ENCODE data around the gene RGS21. TPM values are rescaled to one million over a fixed set of nuclear protein-coding genes. Genes with fewer than 3 reads are reported as not detected.
"Not testable (repeated sequence)": the region's sequence is repeated elsewhere in the genome, so short reads cannot be mapped to it uniquely, and the experiment has no call there.

The RGS21 gene
- total and polyA plus RNA-seq, 11 donors: not detected

DNA sequence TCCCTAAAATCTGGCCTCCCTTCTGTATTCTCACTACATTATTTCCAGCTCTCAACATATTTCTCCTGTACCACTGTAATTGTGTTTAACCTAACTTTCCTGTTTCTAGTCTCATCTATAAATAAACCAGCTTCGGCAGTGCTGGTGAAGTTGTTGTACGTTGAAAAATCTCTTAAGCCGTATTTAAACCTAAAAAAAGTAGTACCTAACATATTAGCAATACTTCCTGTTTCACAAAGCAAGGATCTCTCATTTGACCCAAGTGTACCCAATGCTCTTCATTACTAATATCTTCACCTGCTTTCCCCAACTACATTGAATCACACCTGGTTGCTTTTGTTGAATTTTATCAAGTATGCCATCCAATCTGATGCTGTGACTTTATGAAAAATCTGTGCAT lies 42.2 kb upstream of the RGS21 start:
- TF ChIP-seq, protein P1, sequence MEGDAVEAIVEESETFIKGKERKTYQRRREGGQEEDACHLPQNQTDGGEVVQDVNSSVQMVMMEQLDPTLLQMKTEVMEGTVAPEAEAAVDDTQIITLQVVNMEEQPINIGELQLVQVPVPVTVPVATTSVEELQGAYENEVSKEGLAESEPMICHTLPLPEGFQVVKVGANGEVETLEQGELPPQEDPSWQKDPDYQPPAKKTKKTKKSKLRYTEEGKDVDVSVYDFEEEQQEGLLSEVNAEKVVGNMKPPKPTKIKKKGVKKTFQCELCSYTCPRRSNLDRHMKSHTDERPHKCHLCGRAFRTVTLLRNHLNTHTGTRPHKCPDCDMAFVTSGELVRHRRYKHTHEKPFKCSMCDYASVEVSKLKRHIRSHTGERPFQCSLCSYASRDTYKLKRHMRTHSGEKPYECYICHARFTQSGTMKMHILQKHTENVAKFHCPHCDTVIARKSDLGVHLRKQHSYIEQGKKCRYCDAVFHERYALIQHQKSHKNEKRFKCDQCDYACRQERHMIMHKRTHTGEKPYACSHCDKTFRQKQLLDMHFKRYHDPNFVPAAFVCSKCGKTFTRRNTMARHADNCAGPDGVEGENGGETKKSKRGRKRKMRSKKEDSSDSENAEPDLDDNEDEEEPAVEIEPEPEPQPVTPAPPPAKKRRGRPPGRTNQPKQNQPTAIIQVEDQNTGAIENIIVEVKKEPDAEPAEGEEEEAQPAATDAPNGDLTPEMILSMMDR (IDR thresholded peaks at IDR 0.05): no peak
- no peak for TF ChIP-seq POLR2A (IDR thresholded peaks at IDR 0.05)
- 50 to 72% (median 66%) methylated on average over 3 of the region's 3 CpGs for WGBS, 4 donors
- ATAC-seq (no peak), DNase-seq (no peak)
- Histone ChIP-seq H3K27ac (no peak overlapping the region), H3K9me3 (no peaks in the 10 kb centered on the region), H3K36me3 (no peaks in the 10 kb centered on the region), H3K4me3 (no peak overlapping the region), H3K27me3 (no peaks in the 10 kb centered on the region), H3K4me1 (no peaks in the 10 kb centered on the region)
- intact Hi-C loops (cut with DNase I): no loop called here

DNA sequence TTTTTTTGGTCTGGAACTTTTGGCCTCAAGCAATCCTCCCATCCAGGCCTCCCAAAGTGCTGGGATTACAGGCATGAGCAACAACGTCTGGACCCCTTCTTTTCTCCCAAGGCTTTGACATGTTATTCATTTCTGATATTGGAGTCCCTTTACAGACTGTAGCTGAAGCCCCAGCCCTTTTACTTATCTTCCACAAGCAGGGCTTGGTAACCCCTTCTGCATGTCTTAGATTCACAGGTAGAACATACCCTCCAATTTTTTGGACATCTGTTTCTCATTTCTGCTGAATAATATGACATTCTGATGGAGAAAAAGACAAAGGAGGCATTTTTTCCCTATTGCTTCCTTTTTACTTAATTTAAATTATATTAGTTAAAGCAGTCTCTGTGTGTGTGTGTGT lies 39.2 kb upstream of the RGS21 start:
- Histone ChIP-seq H3K27ac (no peak overlapping the region), H3K4me1 (no peaks in the 10 kb centered on the region), H3K4me3 (no peak overlapping the region), H3K9me3 (peaks cover 0 to 25% (median 10%) of the 10 kb centered on the region in 12 donors), H3K27me3 (no peaks in the 10 kb centered on the region), H3K36me3 (no peaks in the 10 kb centered on the region)
- WGBS, 4 donors: 40 to 57% (median 53%) methylated on average over 1 of the region's 1 CpG
- ATAC-seq: no peak
- TF ChIP-seq, protein P1 (IDR thresholded peaks at IDR 0.05): no peak
- TF ChIP-seq POLR2A (IDR thresholded peaks at IDR 0.05): no peak
- intact Hi-C loops (cut with DNase I): no loop called here
- no peak for DNase-seq

DNA sequence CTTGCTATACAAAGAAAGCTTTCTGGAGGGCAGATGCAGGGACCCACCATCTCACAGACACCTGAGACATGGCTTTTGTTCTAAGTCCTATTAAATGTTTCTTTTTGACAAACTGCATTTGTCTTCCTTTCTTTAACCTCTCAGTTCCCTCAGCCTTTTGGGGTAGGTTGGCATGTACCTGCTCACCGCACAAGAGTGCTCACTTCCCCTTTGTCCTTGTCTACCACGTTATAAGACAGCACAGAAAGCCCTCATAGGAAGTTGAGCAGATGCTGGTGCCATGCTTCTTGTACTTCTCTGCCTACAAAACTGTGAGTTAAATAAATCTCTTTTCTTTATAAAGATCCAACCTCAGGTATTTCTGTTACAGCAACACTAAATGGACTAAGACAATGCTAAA lies 31.9 kb upstream of the RGS21 start:
- Histone ChIP-seq H3K4me3 (no peak overlapping the region), H3K36me3 (no peaks in the 10 kb centered on the region), H3K27me3 (no peaks in the 10 kb centered on the region), H3K4me1 (no peaks in the 10 kb centered on the region), H3K9me3 (peaks cover 0 to 62% (median 24%) of the 10 kb centered on the region in 12 donors), H3K27ac (no peak overlapping the region)
- ATAC-seq (no peak), DNase-seq (no peak)
- WGBS, 4 donors: 73 to 87% (median 81%) methylated on average over 2 of the region's 2 CpGs
- intact Hi-C loops (cut with DNase I): no loop called here
- TF ChIP-seq POLR2A (IDR thresholded peaks at IDR 0.05): no peak
- TF ChIP-seq, protein P1 (IDR thresholded peaks at IDR 0.05): no peak

DNA sequence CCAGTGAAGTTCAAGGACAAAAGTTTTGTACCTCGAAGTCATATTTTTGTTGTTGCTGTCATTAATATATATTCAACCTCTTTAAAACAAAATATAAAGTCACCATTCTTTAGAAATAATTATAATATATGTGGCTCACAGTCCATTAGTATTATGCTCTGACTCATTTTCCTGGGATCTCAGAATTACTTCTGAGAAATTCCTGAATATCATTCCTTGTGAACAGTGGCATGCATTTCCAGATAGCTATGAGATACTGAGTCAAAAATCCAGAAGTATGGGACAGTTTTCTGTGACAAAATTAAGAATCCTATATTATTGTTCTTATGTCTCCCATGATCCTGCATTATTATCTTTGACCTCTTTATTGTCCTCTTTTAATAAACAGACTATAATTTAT lies 13.8 kb upstream of the RGS21 start:
- H3K9me3 ChIP-seq: peaks cover 0 to 11% (median 2%) of the 10 kb centered on the region in 12 donors
- H3K27ac ChIP-seq: no peak overlapping the region
- 52 to 71% (median 65%) methylated on average over 1 of the region's 1 CpG for WGBS, 4 donors
- intact Hi-C loops (cut with DNase I): loop anchor here in 1 of 10 donors (10.0 kb wide), 1 partner anchor 308 kb away; no protein-coding TSS in a partner anchor
- TF ChIP-seq, protein P1 (IDR thresholded peaks at IDR 0.05): no peak
- no peak for TF ChIP-seq POLR2A (IDR thresholded peaks at IDR 0.05)
- H3K4me3 ChIP-seq: no peak overlapping the region
- no peaks in the 10 kb centered on the region for H3K36me3 ChIP-seq
- H3K27me3 ChIP-seq: no peaks in the 10 kb centered on the region
- no peak for ATAC-seq
- no peaks in the 10 kb centered on the region for H3K4me1 ChIP-seq
- no peak for DNase-seq

DNA sequence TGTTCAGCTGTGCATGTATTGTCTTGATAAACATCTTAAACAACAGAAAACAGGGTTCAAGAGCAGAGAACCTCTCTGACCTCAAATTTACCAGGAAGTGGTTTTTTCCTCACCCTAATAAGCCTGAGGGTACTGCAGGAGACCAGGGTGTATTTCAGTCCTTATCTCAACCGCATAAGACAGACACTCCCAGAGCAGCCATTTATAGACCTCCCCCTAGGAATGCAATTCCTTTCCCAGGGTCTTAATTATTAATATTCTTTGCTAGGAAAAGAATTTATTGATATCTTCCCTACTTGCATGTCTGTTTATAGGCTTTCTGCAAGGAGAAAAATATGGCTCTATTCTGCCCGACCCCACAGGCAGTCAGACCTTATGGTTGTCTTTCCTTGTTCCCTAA lies 8.5 kb upstream of the RGS21 start:
- H3K4me1 ChIP-seq, H3K27me3 ChIP-seq, ATAC-seq, H3K36me3 ChIP-seq, H3K4me3 ChIP-seq, DNase-seq, H3K27ac ChIP-seq: not testable (repeated sequence)
- 86 to 92% (median 92%) methylated on average over 2 of the region's 2 CpGs for WGBS, 4 donors
- H3K9me3 ChIP-seq: peaks cover 0 to 24% (median 5%) of the 10 kb centered on the region in 12 donors
- intact Hi-C loops (cut with DNase I): loop anchor here in 1 of 10 donors (10.0 kb wide), 1 partner anchor 314 kb away; no protein-coding TSS in a partner anchor
